WI38 (cell line): Measurements from ENCODE around the gene AFAP1L2.

Source experiments
- H3K4me3 ChIP-seq: 2 replicates; pipeline ENCODE4 v1.5.1; 2011; ENCODE audit warnings: low read depth, mild to moderate bottlenecking, control low read depth, low read length
- CTCF ChIP-seq: IDR thresholded peaks from 2 replicates; pipeline ENCODE4 v1.5.1; 2012; ENCODE audit warnings: low read depth, mild to moderate bottlenecking, control low read depth, low read length

Gene AFAP1L2

GRCh38 chr10:114370966-114371365, 33.3 kb downstream of the AFAP1L2 start:
- no peak for TF ChIP-seq CTCF

GRCh38 chr10:114370199-114370598, 34.1 kb downstream of the AFAP1L2 start:
- H3K4me3 ChIP-seq, result no peak overlapping the region
- TF ChIP-seq CTCF, result no peak

More at GRCh38 chr10:114370966-114371365, 33.3 kb downstream of the AFAP1L2 start:
- H3K4me3 ChIP-seq, result no peak overlapping the region

- TF ChIP-seq CTCF, result no peak
These were observed 36.3 kb downstream of the AFAP1L2 start for GRCh38 chr10:114368057-114368391.

GRCh38 chr10:114367351-114368056, 36.8 kb downstream of the AFAP1L2 start:
- no peak for TF ChIP-seq CTCF
- no peak overlapping the region for H3K4me3 ChIP-seq

More at GRCh38 chr10:114368057-114368391, 36.3 kb downstream of the AFAP1L2 start:
- no peak overlapping the region for H3K4me3 ChIP-seq

- H3K4me3 ChIP-seq, result no peak overlapping the region
- no peak for TF ChIP-seq CTCF
These were observed 39.6 kb downstream of the AFAP1L2 start for GRCh38 chr10:114364726-114365125.

GRCh38 chr10:114363745-114364454, 40.4 kb downstream of the AFAP1L2 start:
- TF ChIP-seq CTCF, result no peak
- H3K4me3 ChIP-seq, result no peak overlapping the region

GRCh38 chr10:114362826-114363355, 41.4 kb downstream of the AFAP1L2 start:
- TF ChIP-seq CTCF, result no peak
- H3K4me3 ChIP-seq, result no peak overlapping the region
